ENCODE data around the gene APPL1. TPM values are rescaled to one million over a fixed set of nuclear protein-coding genes. Genes with fewer than 3 reads are reported as not detected.
A peak's percentile ranks its signal among the peaks of the same experiment; 100 is the strongest.

APPL1 gene
- total and polyA plus RNA-seq, 2 of the 4 experiments (the other 2 are of a cell fraction): 9.6 to 46.2 TPM

DNA sequence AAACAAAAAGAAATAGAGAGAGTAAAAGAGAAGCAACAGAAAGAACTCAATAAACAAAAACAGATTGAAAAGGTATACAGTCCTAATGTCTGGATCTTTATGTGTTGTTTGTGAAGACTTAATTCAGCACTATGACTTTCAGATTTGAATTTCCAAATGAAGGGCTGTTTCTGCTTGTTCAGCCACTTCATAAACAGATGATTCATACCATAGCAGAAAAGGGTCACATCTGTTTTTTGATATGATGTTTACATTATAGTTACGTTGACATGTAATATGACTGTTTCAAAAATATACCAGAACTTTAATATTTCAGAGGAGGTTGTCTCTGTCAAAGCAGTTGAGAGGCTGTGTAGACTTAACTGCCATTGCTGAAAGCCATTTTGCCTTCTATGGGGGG, 40.9 kb downstream of the APPL1 start:
- POLR2A ChIA-PET (ENCODE audit: unreplicated experiment): no interaction called here
- Histone ChIP-seq H3K4me3 (ENCODE audit: insufficient read depth, low read depth, low read length) (no peak overlapping the region), H3K14ac (replicated peaks; ENCODE audit: low read depth, low read length) (no peak overlapping the region), H3K18ac (ENCODE audit: low read depth, low read length) (no peak overlapping the region), H4K91ac (ENCODE audit: insufficient read depth, low read depth, low read length) (no peak overlapping the region), H3K79me1 (ENCODE audit: low read depth in 1 of 2, low read length in 2 of 2) (peaks cover 0 to 2% of the 10 kb centered on the region in 2 experiments; a peak in 1 of 4 replicates), H3K9me3 (ENCODE audit: control insufficient read depth, insufficient read depth, low read length) (no peaks in the 10 kb centered on the region), H2AFZ (replicated peaks; ENCODE audit: low read length, poor library complexity) (no peak overlapping the region), H3K9ac (ENCODE audit: low read depth, low read length) (no peak overlapping the region), H3K36me3 (ENCODE audit: control insufficient read depth, insufficient read depth, low read length) (peaks cover 12% of the 10 kb centered on the region), H3K9me1 (ENCODE audit: insufficient read depth, low read length) (no peaks in the 10 kb centered on the region), H3K4me2 (ENCODE audit: low read depth, low read length) (no peak overlapping the region), H2BK120ac (ENCODE audit: low read depth, low read length) (no peak overlapping the region), H4K8ac (ENCODE audit: low read depth in 2 of 2, low read length in 2 of 2) (no peak overlapping the region), H2BK20ac (ENCODE audit: low read depth, low read length) (no peak overlapping the region), H3K27me3 (ENCODE audit: control insufficient read depth, insufficient read depth, low read length) (no peaks in the 10 kb centered on the region), H4K20me1 (ENCODE audit: insufficient read depth, low read length) (no peaks in the 10 kb centered on the region), H2AK5ac (ENCODE audit: low read depth, low read length) (no peak overlapping the region), H2BK5ac (ENCODE audit: low read depth, low read length, poor library complexity, severe bottlenecking) (no peak overlapping the region), H2BK15ac (ENCODE audit: low read depth, low read length) (no peak overlapping the region), H3K23ac (ENCODE audit: low read depth, low read length) (no peak overlapping the region), H3K4me1 (ENCODE audit: control insufficient read depth, insufficient read depth, low read length) (no peaks in the 10 kb centered on the region), H2AK9ac (replicated peaks; ENCODE audit: low read depth, low read length, poor library complexity) (no peak overlapping the region), H4K5ac (ENCODE audit: low read depth, low read length) (no peak overlapping the region), H3K56ac (ENCODE audit: extremely low read depth, insufficient read depth, low read length) (no peak overlapping the region), H3K4ac (ENCODE audit: low read depth, low read length) (no peak overlapping the region), H3K27ac (ENCODE audit: insufficient read depth, low read length) (no peak overlapping the region)
- no CpG with 5 or more reads among the region's 1 CpG for WGBS, 2 experiments (ENCODE audit: extremely low coverage in 2 of 2, insufficient read length in 1 of 2)
- TF ChIP-seq FOS (IDR thresholded peaks at IDR 0.05; ENCODE audit: low read depth, low read length) (no peak), MAFK (IDR thresholded peaks at IDR 0.05; ENCODE audit: low read depth, low read length) (no peak), RFX5 (IDR thresholded peaks at IDR 0.05; ENCODE audit: low read depth, low read length) (no peak), POLR2A (IDR thresholded peaks at IDR 0.05; ENCODE audit: low read depth, low read length) (no peak), RAD21 (IDR thresholded peaks at IDR 0.05; ENCODE audit: low read length) (no peak), MXI1 (IDR thresholded peaks at IDR 0.05; ENCODE audit: borderline replicate concordance, low read depth, low read length) (no peak)
- no TSS peak for BruUV-seq (replicated peaks)
- in situ Hi-C loops (cut with MboI; ENCODE audit: low sequenced_read_pairs) (no loop called here), intact Hi-C loops (cut with micrococcal nuclease) (loop anchor here (5.0 to 10.0 kb wide), 2 partner anchors 776 to 1136 kb away; no protein-coding TSS in a partner anchor), dilution Hi-C loops (cut with HindIII; ENCODE audit: low sequenced_read_pairs, unreplicated experiment) (no loop called here)
- DNase-seq (peak; percentile 28), ATAC-seq (ENCODE audit: low read depth) (no peak)
- CTCF ChIA-PET: no interaction called here

Measured in IMR-90 (cell line).